HFFc6 (cell line): ENCODE data around the gene C3orf33. TPM values are rescaled to one million over a fixed set of nuclear protein-coding genes. Genes with fewer than 3 reads are reported as not detected.

Experiments
- DNase-seq: peaks from one replicate; pipeline ENCODE4 v3.0.0-alpha.2; 2018
- H3K27ac Mint-ChIP-seq: 2 replicates; pipeline ENCODE4 v1.8.0; 2020; ENCODE audit warnings: mild to moderate bottlenecking, mixed read lengths
- H3K27me3 Mint-ChIP-seq: 2 replicates; pipeline ENCODE4 v1.8.0; 2021; ENCODE audit warnings: mild to moderate bottlenecking, moderate library complexity, mixed read lengths; ENCODE audit not compliant: insufficient read depth
- H3K36me3 Mint-ChIP-seq: 2 replicates; pipeline ENCODE4 v1.8.0; 2021; ENCODE audit warnings: low read depth, mixed read lengths
- H3K4me1 Mint-ChIP-seq: 2 replicates; pipeline ENCODE4 v1.8.0; 2020; ENCODE audit warnings: low read depth, mixed read lengths
- H3K4me3 Mint-ChIP-seq: 2 replicates; pipeline ENCODE4 v1.8.0; 2020; ENCODE audit warnings: mild to moderate bottlenecking, moderate library complexity, mixed read lengths
- H3K9me3 Mint-ChIP-seq: 2 replicates; pipeline ENCODE4 v1.8.0; 2020; ENCODE audit warnings: mild to moderate bottlenecking, mixed read lengths
- total RNA-seq, 6 experiments: library from RNA; stranded (reverse); fragmentation: NEBNext Ultra II Directional; extraction: Animal tissue kit (Norgen Biotek cat#: 25700); gene quantifications; 2 replicates in 1 of 6; 3 replicates in 5 of 6; pipeline ENCODE4 v1.2.3, GENCODE V29; 2021
- TF ChIP-seq, protein P1 (sequence below): fragments of 200-600 bp; sonication (generic); IDR thresholded peaks from 2 replicates; pipeline ENCODE4 v1.5.0; 2021; ENCODE audit warnings: antibody characterized with exemption, mild to moderate bottlenecking

Gene C3orf33
- total RNA-seq, 6 experiments from 2014 or later: 3.3 to 4.5 (median 3.6) TPM

DNA sequence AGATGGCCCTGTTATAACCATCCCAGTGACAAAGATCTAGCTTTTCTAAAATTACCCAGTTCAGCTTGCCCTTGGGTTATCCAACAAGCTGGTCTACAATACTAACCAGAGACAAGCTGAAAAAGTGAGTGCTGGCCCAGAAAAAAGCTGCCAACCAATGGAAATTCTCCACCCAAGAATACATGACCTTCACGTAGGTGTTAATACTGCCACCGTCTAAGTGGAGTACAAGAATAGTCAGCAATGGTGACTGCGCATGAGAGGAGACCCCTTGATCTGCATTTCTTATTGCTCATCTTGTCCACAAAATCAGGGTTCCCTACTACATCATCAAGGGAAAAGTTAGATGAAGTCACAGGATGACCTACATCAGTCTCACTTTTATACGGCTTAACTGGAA, 45.4 kb downstream of the C3orf33 start:
- H3K36me3 Mint-ChIP-seq: no peaks in the 10 kb centered on the region
- H3K27ac Mint-ChIP-seq: no peak overlapping the region
- no peak for DNase-seq
- H3K9me3 Mint-ChIP-seq: no peaks in the 10 kb centered on the region
- no peaks in the 10 kb centered on the region for H3K4me1 Mint-ChIP-seq
- TF ChIP-seq, protein P1, sequence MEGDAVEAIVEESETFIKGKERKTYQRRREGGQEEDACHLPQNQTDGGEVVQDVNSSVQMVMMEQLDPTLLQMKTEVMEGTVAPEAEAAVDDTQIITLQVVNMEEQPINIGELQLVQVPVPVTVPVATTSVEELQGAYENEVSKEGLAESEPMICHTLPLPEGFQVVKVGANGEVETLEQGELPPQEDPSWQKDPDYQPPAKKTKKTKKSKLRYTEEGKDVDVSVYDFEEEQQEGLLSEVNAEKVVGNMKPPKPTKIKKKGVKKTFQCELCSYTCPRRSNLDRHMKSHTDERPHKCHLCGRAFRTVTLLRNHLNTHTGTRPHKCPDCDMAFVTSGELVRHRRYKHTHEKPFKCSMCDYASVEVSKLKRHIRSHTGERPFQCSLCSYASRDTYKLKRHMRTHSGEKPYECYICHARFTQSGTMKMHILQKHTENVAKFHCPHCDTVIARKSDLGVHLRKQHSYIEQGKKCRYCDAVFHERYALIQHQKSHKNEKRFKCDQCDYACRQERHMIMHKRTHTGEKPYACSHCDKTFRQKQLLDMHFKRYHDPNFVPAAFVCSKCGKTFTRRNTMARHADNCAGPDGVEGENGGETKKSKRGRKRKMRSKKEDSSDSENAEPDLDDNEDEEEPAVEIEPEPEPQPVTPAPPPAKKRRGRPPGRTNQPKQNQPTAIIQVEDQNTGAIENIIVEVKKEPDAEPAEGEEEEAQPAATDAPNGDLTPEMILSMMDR: no peak
- H3K4me3 Mint-ChIP-seq: no peak overlapping the region
- no peaks in the 10 kb centered on the region; the same call in 1 of the 2 replicates for H3K27me3 Mint-ChIP-seq

DNA sequence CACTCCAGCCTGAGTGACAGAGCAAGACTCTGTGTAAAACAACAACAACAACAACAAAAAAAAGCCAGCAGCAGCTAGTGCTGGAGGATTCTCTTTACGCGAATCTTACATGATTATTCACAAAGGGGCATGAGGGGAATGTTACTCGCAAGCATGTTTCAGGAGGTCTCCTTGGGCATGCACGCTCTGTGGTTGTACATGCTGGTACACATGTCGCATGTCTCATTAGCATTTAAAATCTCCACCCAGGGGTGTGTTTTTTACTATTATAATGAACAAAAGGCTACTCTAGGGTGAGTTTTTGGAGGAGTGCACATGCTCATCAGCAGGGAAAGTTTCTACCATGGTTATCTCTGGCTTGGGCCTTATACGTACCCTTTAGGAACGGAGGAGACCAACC, 48.5 kb downstream of the C3orf33 start:
- Mint-ChIP-seq H3K27me3 (no peaks in the 10 kb centered on the region; the same call in 1 of the 2 replicates), H3K4me1 (no peaks in the 10 kb centered on the region), H3K27ac (no peak overlapping the region), H3K9me3 (no peaks in the 10 kb centered on the region), H3K36me3 (no peaks in the 10 kb centered on the region), H3K4me3 (no peak overlapping the region)
- TF ChIP-seq, protein P1: no peak
- DNase-seq: no peak

GRCh38 chr3:155753038-155753639, 52.9 kb downstream of the C3orf33 start:
- TF ChIP-seq, protein P1: peak; percentile 75
- Mint-ChIP-seq H3K36me3 (no peaks in the 10 kb centered on the region), H3K9me3 (no peaks in the 10 kb centered on the region), H3K4me1 (peaks cover 10% of the 10 kb centered on the region), H3K27me3 (no peaks in the 10 kb centered on the region; the same call in 1 of the 2 replicates), H3K4me3 (no peak overlapping the region), H3K27ac (no peak overlapping the region)
- DNase-seq: peak; percentile 39

DNA sequence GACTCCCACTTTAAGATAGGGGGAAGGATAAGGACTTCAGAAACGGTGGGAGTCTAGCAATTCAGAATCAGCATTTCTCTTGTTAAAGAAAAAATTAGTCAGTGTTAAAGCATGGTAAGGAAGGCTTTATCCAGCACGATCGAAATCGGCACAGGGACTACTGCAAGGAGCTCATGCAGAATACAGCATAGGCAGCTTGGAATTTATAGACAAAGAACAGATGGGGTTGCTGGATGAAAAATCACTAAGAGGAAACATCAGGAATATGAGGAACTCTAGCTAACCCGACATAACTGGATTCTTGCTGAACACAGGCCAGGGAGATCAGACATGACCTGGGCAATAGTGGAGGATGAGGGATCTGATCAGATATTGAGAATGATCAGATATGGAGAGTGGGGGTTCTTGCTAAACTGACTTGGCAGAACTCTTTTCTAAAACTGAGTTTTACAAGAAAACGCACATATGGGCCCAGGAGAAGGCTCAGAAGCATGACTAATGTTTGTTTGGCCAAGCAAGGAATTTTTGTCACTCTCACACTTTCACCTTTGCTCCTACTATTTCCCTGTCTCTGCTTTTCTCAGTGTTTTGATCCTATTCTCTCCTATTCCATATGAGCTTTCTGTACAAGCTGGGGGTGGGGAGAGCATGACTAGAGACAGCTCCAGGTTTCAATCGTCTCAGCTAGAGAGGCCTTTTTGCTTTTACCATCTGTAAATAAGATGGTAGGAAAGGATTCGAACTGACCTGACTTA, 57.3 kb downstream of the C3orf33 start:
- Mint-ChIP-seq H3K36me3 (no peaks in the 10 kb centered on the region), H3K27me3 (peaks cover 18% of the 10 kb centered on the region), H3K4me1 (peaks cover 24% of the 10 kb centered on the region), H3K4me3 (no peak overlapping the region), H3K9me3 (no peaks in the 10 kb centered on the region), H3K27ac (no peak overlapping the region)
- no peak for DNase-seq
- TF ChIP-seq, protein P1: no peak

DNA sequence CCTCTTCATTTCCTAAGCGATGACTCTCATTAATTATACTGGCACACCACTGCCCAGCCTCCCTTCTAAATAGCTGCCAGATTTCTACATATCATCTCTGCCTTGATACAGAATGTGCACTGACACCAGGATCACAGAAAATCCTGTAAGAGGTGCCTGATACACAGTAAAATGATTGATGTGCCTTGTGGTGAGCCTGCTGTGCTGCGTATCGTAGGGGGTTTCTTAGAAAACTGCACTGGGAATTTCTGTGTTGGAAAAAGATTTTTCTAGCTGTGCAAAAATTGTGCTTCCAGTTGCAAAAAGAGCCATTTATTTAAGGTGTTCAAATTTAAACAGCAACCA, 58.2 kb downstream of the C3orf33 start:
- Mint-ChIP-seq H3K36me3 (no peaks in the 10 kb centered on the region), H3K4me1 (peaks cover 27% of the 10 kb centered on the region), H3K9me3 (no peaks in the 10 kb centered on the region), H3K27ac (no peak overlapping the region), H3K4me3 (no peak overlapping the region), H3K27me3 (peaks cover 18% of the 10 kb centered on the region)
- TF ChIP-seq, protein P1: no peak
- DNase-seq: no peak
